ENCODE measurements around the gene SPDEF. TPM values are rescaled to one million over a fixed set of nuclear protein-coding genes. Genes with fewer than 3 reads are reported as not detected.

The SPDEF gene
- total and polyA plus RNA-seq, 11 donors: 0.12 to 0.46 (median 0.23) TPM; not detected in 2

- Histone ChIP-seq H3K4me3 (no peak overlapping the region), H3K4me1 (peaks cover 0 to 17% (median 2%) of the 10 kb centered on the region in 12 donors), H3K9me3 (no peaks in the 10 kb centered on the region), H3K27ac (peak overlapping the region in 1 of 12 donors; percentile 62), H3K36me3 (no peaks in the 10 kb centered on the region), H3K27me3 (no peaks in the 10 kb centered on the region)
- no peak for DNase-seq
- no peak for ATAC-seq
- intact Hi-C loops (cut with DNase I): no loop called here
- WGBS, 4 donors: 82 to 90% (median 85%) methylated on average over 12 to 13 of the region's 13 CpGs
- no peak for TF ChIP-seq CTCF (IDR thresholded peaks at IDR 0.05)
- no peak for TF ChIP-seq POLR2A (IDR thresholded peaks at IDR 0.05)
Observed at GRCh38 chr6:34544776-34545471, 11.2 kb downstream of the SPDEF start.

- WGBS, 4 donors: 92 to 97% (median 95%) methylated on average over 10 to 27 of the region's 27 CpGs
- no peak overlapping the region for H3K4me3 ChIP-seq
- no peak for DNase-seq
- TF ChIP-seq POLR2A (IDR thresholded peaks at IDR 0.05) (no peak), CTCF (IDR thresholded peaks at IDR 0.05) (no peak)
- ATAC-seq: no peak
- peaks cover 0 to 17% (median 2%) of the 10 kb centered on the region in 12 donors for H3K4me1 ChIP-seq
- no peak overlapping the region for H3K27ac ChIP-seq
- H3K9me3 ChIP-seq: no peaks in the 10 kb centered on the region
- H3K36me3 ChIP-seq: no peaks in the 10 kb centered on the region
- no peaks in the 10 kb centered on the region for H3K27me3 ChIP-seq
- intact Hi-C loops (cut with DNase I): no loop called here
Observed at GRCh38 chr6:34544052-34544604, 12.0 kb downstream of the SPDEF start.

- H3K36me3 ChIP-seq: no peaks in the 10 kb centered on the region
- peaks cover 0 to 17% (median 2%) of the 10 kb centered on the region in 12 donors for H3K4me1 ChIP-seq
- TF ChIP-seq CTCF (IDR thresholded peaks at IDR 0.05) (no peak), POLR2A (IDR thresholded peaks at IDR 0.05) (no peak)
- intact Hi-C loops (cut with DNase I): no loop called here
- no peak for DNase-seq
- no peak for ATAC-seq
- H3K27me3 ChIP-seq: no peaks in the 10 kb centered on the region
- no peak overlapping the region for H3K27ac ChIP-seq
- 66 to 89% (median 75%) methylated on average over 5 of the region's 5 CpGs for WGBS, 4 donors
- H3K4me3 ChIP-seq: no peak overlapping the region
- H3K9me3 ChIP-seq: no peaks in the 10 kb centered on the region
Observed at GRCh38 chr6:34543421-34543820, 12.7 kb downstream of the SPDEF start.

GRCh38 chr6:34540841-34541240 lies 15.3 kb downstream of the SPDEF start:
- TF ChIP-seq CTCF (IDR thresholded peaks at IDR 0.05) (no peak), POLR2A (IDR thresholded peaks at IDR 0.05) (no peak)
- no peak overlapping the region for H3K4me3 ChIP-seq
- no peaks in the 10 kb centered on the region for H3K9me3 ChIP-seq
- 50 to 94% (median 93%) methylated on average over 1 to 8 of the region's 8 CpGs for WGBS, 4 donors
- H3K36me3 ChIP-seq: no peaks in the 10 kb centered on the region
- no peak for ATAC-seq
- intact Hi-C loops (cut with DNase I): no loop called here
- peaks cover 0 to 7% (median 0%) of the 10 kb centered on the region in 12 donors for H3K4me1 ChIP-seq
- H3K27ac ChIP-seq: no peak overlapping the region
- no peaks in the 10 kb centered on the region for H3K27me3 ChIP-seq
- DNase-seq: no peak

Data from heart left ventricle (tissue), 16 donors.